Esophagus squamous epithelium (tissue), 4 donors: Measurements from ENCODE around the gene FNDC1.

Source experiments
- CTCF ChIP-seq, 6 experiments: fragments of 450-650 bp in 4 of 6; fragments of 200-600 bp in 2 of 6; sonication (generic) in 2 of 6; IDR thresholded peaks; one replicate each; pipeline ENCODE4 v1.5.1; 2016 to 2019; ENCODE audit warnings: antibody characterized with exemption in 6 of 6, mild to moderate bottlenecking in 4 of 6, moderate library complexity in 4 of 6
- POLR2A ChIP-seq, 4 donors: fragments of 450-650 bp; IDR thresholded peaks; one replicate each; pipeline ENCODE4 v1.6.1; 2017; ENCODE audit warnings: antibody characterized with exemption in 4 of 4, mild to moderate bottlenecking in 4 of 4, moderate library complexity in 3 of 4

GRCh38 chr6:159212525-159213280 is 43.5 kb downstream of the FNDC1 start:
- TF ChIP-seq CTCF (IDR thresholded peaks at IDR 0.05) (no peak), POLR2A (IDR thresholded peaks at IDR 0.05) (no peak)
